ENCODE measurements around the gene KLHDC2.
"Not testable (repeated sequence)": the region's sequence is repeated elsewhere in the genome, so short reads cannot be mapped to it uniquely, and the experiment has no call there.

Gene KLHDC2, protein sequence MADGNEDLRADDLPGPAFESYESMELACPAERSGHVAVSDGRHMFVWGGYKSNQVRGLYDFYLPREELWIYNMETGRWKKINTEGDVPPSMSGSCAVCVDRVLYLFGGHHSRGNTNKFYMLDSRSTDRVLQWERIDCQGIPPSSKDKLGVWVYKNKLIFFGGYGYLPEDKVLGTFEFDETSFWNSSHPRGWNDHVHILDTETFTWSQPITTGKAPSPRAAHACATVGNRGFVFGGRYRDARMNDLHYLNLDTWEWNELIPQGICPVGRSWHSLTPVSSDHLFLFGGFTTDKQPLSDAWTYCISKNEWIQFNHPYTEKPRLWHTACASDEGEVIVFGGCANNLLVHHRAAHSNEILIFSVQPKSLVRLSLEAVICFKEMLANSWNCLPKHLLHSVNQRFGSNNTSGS

GRCh38 chr14:49767571-49768300 is at the start of gene KLHDC2:
TSS of gene KLHDC2 (plus strand) at chr14:49768153. CDS start at chr14:49768469, 316 bp downstream.
- Mint-ChIP-seq H3K36me3 (ENCODE audit: low read depth) (peaks cover 17% of the 10 kb centered on the region), H3K4me3 (peak within 1 kb of the TSS; percentile 89), H3K9me3 (no peaks in the 10 kb centered on the region), H3K4me1 (ENCODE audit: low read depth) (peaks cover 33% of the 10 kb centered on the region), H3K27ac (peak within 1 kb of the TSS; percentile 95), H3K27me3 (no peaks in the 10 kb centered on the region)
- intact Hi-C loops (cut with micrococcal nuclease) = loop anchor here (1.0 to 5.0 kb wide), 4 partner anchors 74 to 545 kb away; partner anchors contain the start of genes DMAC2L, KLHDC1, L2HGDH and RPS29

GRCh38 chr14:49720744-49721143 is 47.2 kb upstream of the KLHDC2 start:
- H3K4me1 Mint-ChIP-seq (ENCODE audit: low read depth) = no peaks in the 10 kb centered on the region
- H3K36me3 Mint-ChIP-seq (ENCODE audit: low read depth) = peaks cover 41% of the 10 kb centered on the region

DNA sequence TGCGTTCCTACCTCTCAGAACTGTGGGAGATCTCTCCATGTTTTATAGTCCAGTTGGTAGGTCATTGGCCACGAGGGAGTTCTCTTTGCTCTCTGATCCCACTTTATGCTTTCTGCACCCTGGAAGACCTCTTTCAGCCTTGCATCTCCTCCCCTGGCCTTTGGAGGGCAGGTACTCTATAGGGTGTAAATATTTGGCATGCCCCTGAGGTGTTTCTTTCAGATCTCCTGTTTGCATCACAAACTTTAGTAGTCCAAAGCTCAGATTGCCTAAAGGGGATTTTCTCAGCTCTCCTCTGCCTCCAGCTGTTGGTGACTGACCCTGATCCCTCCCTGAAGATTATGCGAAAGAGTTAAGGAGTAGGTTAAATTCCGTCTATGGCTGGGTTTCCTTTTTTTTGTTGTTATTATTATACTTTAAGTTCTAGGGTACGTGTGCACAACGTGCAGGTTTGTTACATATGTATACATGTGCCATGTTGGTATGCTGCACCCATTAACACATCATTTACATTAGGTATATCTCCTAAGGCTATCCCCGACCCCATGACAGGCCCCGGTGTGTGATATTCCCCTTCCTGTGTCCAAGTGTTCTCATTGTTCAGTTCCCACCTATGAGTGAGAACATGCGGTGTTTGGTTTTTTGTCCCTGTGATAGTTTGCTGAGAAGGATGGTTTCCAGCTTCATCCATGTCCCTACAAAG is 46.1 kb upstream of the KLHDC2 start:
- intact Hi-C loops (cut with micrococcal nuclease) = not testable (repeated sequence)

More at GRCh38 chr14:49720744-49721143, 47.2 kb upstream of the KLHDC2 start:
- intact Hi-C loops (cut with micrococcal nuclease) = no loop called here
- peaks cover 21% of the 10 kb centered on the region for H3K9me3 Mint-ChIP-seq
- H3K4me3 Mint-ChIP-seq = no peak overlapping the region
- no peak overlapping the region for H3K27ac Mint-ChIP-seq
- no peaks in the 10 kb centered on the region for H3K27me3 Mint-ChIP-seq

GRCh38 chr14:49727171-49727570 is 40.8 kb upstream of the KLHDC2 start:
- no peak overlapping the region for H3K27ac Mint-ChIP-seq
- no peaks in the 10 kb centered on the region for H3K27me3 Mint-ChIP-seq
- no peak overlapping the region for H3K4me3 Mint-ChIP-seq
- intact Hi-C loops (cut with micrococcal nuclease) = no loop called here
- H3K4me1 Mint-ChIP-seq (ENCODE audit: low read depth) = no peaks in the 10 kb centered on the region
- peaks cover 41% of the 10 kb centered on the region for H3K36me3 Mint-ChIP-seq (ENCODE audit: low read depth)
- H3K9me3 Mint-ChIP-seq = peaks cover 6% of the 10 kb centered on the region

More for the DNA sequence above, 46.1 kb upstream of the KLHDC2 start:
- H3K4me1 Mint-ChIP-seq (ENCODE audit: low read depth); H3K27me3 Mint-ChIP-seq; H3K4me3 Mint-ChIP-seq; H3K27ac Mint-ChIP-seq: not testable (repeated sequence)
- H3K9me3 Mint-ChIP-seq = peaks cover 21% of the 10 kb centered on the region
- H3K36me3 Mint-ChIP-seq (ENCODE audit: low read depth) = peaks cover 52% of the 10 kb centered on the region

DNA sequence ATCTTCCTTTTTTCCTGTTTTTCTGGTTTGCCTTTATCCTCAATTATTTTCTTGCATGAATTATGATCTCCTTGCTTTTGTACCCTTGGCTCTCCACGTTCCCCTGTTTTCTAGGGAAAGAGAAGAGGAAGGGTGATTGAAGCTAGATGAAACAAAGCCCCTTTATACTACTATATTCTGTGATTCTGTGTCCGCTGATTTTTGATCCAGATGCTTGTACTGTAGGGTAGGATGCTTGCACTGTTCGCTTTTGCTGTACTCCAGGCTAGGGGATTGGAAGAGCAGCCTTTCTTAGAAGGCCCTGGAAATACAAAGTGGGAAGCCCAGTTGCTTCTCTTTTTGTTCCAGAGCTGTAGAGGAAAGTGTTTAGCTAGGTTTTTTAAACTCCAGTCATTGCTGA is 35.1 kb upstream of the KLHDC2 start:
- Mint-ChIP-seq H3K9me3 (no peaks in the 10 kb centered on the region), H3K27ac (no peak overlapping the region), H3K27me3 (no peaks in the 10 kb centered on the region), H3K4me3 (no peak overlapping the region), H3K36me3 (ENCODE audit: low read depth) (peaks cover 21% of the 10 kb centered on the region), H3K4me1 (ENCODE audit: low read depth) (no peaks in the 10 kb centered on the region)
- intact Hi-C loops (cut with micrococcal nuclease) = no loop called here

DNA sequence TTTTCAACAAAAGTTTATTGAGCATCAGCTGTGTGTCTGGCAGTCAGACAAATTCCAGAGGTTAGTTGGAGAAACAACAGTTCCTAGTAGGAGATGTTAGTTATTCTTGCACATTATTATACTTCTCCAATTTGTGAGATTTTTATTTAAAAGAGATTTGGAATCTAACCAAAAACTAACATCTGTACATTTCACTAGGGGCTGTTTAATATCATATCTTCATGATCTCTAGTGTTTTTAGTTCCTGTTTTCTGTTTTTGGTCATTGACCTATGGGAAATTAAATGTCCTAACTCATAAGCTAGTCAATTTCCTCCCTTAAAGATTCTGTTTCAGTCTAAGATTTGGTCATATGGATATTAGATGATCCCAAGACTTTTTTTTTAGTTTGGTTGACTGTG is 34.1 kb upstream of the KLHDC2 start:
- peaks cover 19% of the 10 kb centered on the region for H3K36me3 Mint-ChIP-seq (ENCODE audit: low read depth)
- H3K27ac Mint-ChIP-seq = no peak overlapping the region
- intact Hi-C loops (cut with micrococcal nuclease) = no loop called here
- H3K9me3 Mint-ChIP-seq = no peaks in the 10 kb centered on the region
- H3K27me3 Mint-ChIP-seq = no peaks in the 10 kb centered on the region
- no peaks in the 10 kb centered on the region for H3K4me1 Mint-ChIP-seq (ENCODE audit: low read depth)
- no peak overlapping the region for H3K4me3 Mint-ChIP-seq

- H3K36me3 Mint-ChIP-seq (ENCODE audit: low read depth) = peaks cover 19% of the 10 kb centered on the region
- intact Hi-C loops (cut with micrococcal nuclease) = not testable (repeated sequence)
These were observed 32.3 kb upstream of the KLHDC2 start for GRCh38 chr14:49735669-49736068.

GRCh38 chr14:49745191-49745590 is 22.8 kb upstream of the KLHDC2 start:
- intact Hi-C loops (cut with micrococcal nuclease) = no loop called here
- Mint-ChIP-seq H3K9me3 (no peaks in the 10 kb centered on the region), H3K27ac (no peak overlapping the region), H3K4me1 (ENCODE audit: low read depth) (no peaks in the 10 kb centered on the region), H3K4me3 (no peak overlapping the region), H3K27me3 (no peaks in the 10 kb centered on the region), H3K36me3 (ENCODE audit: low read depth) (peaks cover 37% of the 10 kb centered on the region)

More at GRCh38 chr14:49735669-49736068, 32.3 kb upstream of the KLHDC2 start:
- H3K4me1 Mint-ChIP-seq (ENCODE audit: low read depth); H3K9me3 Mint-ChIP-seq; H3K4me3 Mint-ChIP-seq; H3K27me3 Mint-ChIP-seq; H3K27ac Mint-ChIP-seq: not testable (repeated sequence)

GRCh38 chr14:49746476-49746875 is 21.5 kb upstream of the KLHDC2 start:
- H3K4me1 Mint-ChIP-seq (ENCODE audit: low read depth); H3K27ac Mint-ChIP-seq; intact Hi-C loops (cut with micrococcal nuclease); H3K27me3 Mint-ChIP-seq; H3K4me3 Mint-ChIP-seq; H3K9me3 Mint-ChIP-seq: not testable (repeated sequence)
- peaks cover 37% of the 10 kb centered on the region for H3K36me3 Mint-ChIP-seq (ENCODE audit: low read depth)

GRCh38 chr14:49754570-49755097 is 13.3 kb upstream of the KLHDC2 start:
- intact Hi-C loops (cut with micrococcal nuclease) = no loop called here
- H3K27ac Mint-ChIP-seq = no peak overlapping the region
- no peaks in the 10 kb centered on the region for H3K27me3 Mint-ChIP-seq
- H3K4me1 Mint-ChIP-seq (ENCODE audit: low read depth) = peaks cover 6% of the 10 kb centered on the region
- H3K4me3 Mint-ChIP-seq = no peak overlapping the region
- H3K9me3 Mint-ChIP-seq = no peaks in the 10 kb centered on the region
- H3K36me3 Mint-ChIP-seq (ENCODE audit: low read depth) = no peaks in the 10 kb centered on the region

- Mint-ChIP-seq H3K36me3 (ENCODE audit: low read depth) (no peaks in the 10 kb centered on the region), H3K27me3 (no peaks in the 10 kb centered on the region), H3K9me3 (no peaks in the 10 kb centered on the region), H3K4me1 (ENCODE audit: low read depth) (peaks cover 6% of the 10 kb centered on the region), H3K4me3 (no peak overlapping the region), H3K27ac (no peak overlapping the region)
- intact Hi-C loops (cut with micrococcal nuclease) = no loop called here
These were observed 12.6 kb upstream of the KLHDC2 start for GRCh38 chr14:49755378-49755777.

DNA sequence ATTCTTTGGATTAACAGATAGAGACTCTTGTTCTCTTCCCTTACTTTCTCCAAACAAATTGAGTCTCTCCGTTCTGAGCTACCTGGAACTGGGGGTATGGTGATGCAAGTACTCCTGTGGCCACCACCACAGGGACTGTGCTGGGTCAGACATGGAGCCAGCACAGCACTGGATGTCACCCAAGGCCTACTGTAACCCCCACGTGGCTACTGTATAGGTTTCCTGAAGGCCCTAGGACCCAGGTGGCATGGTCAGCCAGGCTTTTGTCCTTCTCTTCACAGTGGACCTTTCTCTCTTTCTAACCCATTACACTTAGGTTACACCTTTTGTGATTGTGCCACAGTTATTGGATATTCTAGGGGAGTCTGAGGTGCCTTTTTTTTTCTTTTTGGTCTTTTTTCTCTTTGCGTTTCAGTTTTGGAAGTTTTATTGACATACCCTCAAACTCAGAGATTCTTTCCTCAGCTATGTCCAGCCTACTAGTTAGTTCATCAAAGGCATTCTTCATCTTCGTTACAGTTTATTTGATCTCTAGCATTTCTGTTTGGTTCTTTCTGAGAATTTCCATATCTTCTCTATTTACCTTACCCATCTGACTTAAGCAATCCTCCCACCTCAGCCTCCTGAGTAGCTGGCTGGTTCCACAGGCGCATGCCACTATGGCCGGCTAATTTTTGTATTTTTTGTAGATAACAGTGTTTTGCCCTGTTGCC is 6.0 kb upstream of the KLHDC2 start:
- peaks cover 10% of the 10 kb centered on the region for H3K4me1 Mint-ChIP-seq (ENCODE audit: low read depth)
- H3K36me3 Mint-ChIP-seq (ENCODE audit: low read depth) = no peaks in the 10 kb centered on the region
- no peaks in the 10 kb centered on the region for H3K9me3 Mint-ChIP-seq
- H3K27me3 Mint-ChIP-seq = no peaks in the 10 kb centered on the region
- no peak overlapping the region for H3K4me3 Mint-ChIP-seq
- H3K27ac Mint-ChIP-seq = no peak overlapping the region
- intact Hi-C loops (cut with micrococcal nuclease) = no loop called here

GRCh38 chr14:49766839-49767238 is 1.1 kb upstream of the KLHDC2 start:
- H3K9me3 Mint-ChIP-seq = no peaks in the 10 kb centered on the region
- intact Hi-C loops (cut with micrococcal nuclease) = loop anchor here (1.0 to 5.0 kb wide), 4 partner anchors 74 to 545 kb away; partner anchors contain the start of genes DMAC2L, KLHDC1, L2HGDH and RPS29

More at GRCh38 chr14:49766839-49767238, 1.1 kb upstream of the KLHDC2 start:
- Mint-ChIP-seq H3K4me1 (ENCODE audit: low read depth) (peaks cover 33% of the 10 kb centered on the region), H3K27me3 (no peaks in the 10 kb centered on the region), H3K4me3 (peak overlapping the region; percentile 81), H3K27ac (peak overlapping the region; percentile 95), H3K36me3 (ENCODE audit: low read depth) (peaks cover 17% of the 10 kb centered on the region)
